GM21576 (cell line): ENCODE measurements around the gene TCHHL1.

Source experiments
- ATAC-seq: cut with Tn5 transposase; IDR thresholded peaks from one replicate; pipeline ENCODE4 v1.9.1; 2021; ENCODE audit warnings: mild to moderate bottlenecking, moderate library complexity; ENCODE audit not compliant: unreplicated experiment

TCHHL1 gene

GRCh38 chr1:152089014-152089674, at the start of gene TCHHL1:
Gene TCHHL1, minus strand, starts transcription at chr1:152089064. Its CDS starts 921 bp downstream, at chr1:152088143.
- no peak for ATAC-seq

- ATAC-seq: no peak
These were observed 48.4 kb upstream of the TCHHL1 start for GRCh38 chr1:152137215-152137614.

- no peak for ATAC-seq
These were observed 41.3 kb upstream of the TCHHL1 start for GRCh38 chr1:152130186-152130585.

- no peak for ATAC-seq
These were observed 38.8 kb upstream of the TCHHL1 start for GRCh38 chr1:152127673-152128072.

GRCh38 chr1:152125834-152126443, 37.1 kb upstream of the TCHHL1 start:
- ATAC-seq: no peak

- ATAC-seq: no peak
These were observed 30.1 kb upstream of the TCHHL1 start for GRCh38 chr1:152118915-152119314.

GRCh38 chr1:152115344-152115743, 26.5 kb upstream of the TCHHL1 start, which contains the start of gene TCHH:
Gene TCHH, minus strand, starts transcription at chr1:152115444. Its CDS starts 1,364 bp downstream, at chr1:152114080.
- no peak for ATAC-seq

GRCh38 chr1:152112885-152113432, 24.1 kb upstream of the TCHHL1 start:
- ATAC-seq: no peak

- ATAC-seq: no peak
These were observed 23.4 kb upstream of the TCHHL1 start for GRCh38 chr1:152112101-152112884.

- no peak for ATAC-seq
These were observed 22.7 kb upstream of the TCHHL1 start for GRCh38 chr1:152111515-152111968.

- ATAC-seq: no peak
These were observed 22.1 kb upstream of the TCHHL1 start for GRCh38 chr1:152110860-152111514.

GRCh38 chr1:152110365-152110859, 21.5 kb upstream of the TCHHL1 start:
- ATAC-seq: no peak

GRCh38 chr1:152109998-152110294, 21.1 kb upstream of the TCHHL1 start:
- no peak for ATAC-seq

GRCh38 chr1:152109231-152109997, 20.6 kb upstream of the TCHHL1 start:
- no peak for ATAC-seq

- ATAC-seq: no peak
These were observed 20.0 kb upstream of the TCHHL1 start for GRCh38 chr1:152108882-152109222.

GRCh38 chr1:152107984-152108881, 19.4 kb upstream of the TCHHL1 start:
- no peak for ATAC-seq

GRCh38 chr1:152107031-152107983, 18.4 kb upstream of the TCHHL1 start:
- ATAC-seq: no peak

GRCh38 chr1:152104854-152105253, 16.0 kb upstream of the TCHHL1 start:
- no peak for ATAC-seq
